Measurements from ENCODE around the gene GPR137B.

Gene GPR137B

GRCh38 chr1:236130372-236130771 is 12.0 kb upstream of the GPR137B start:
- TF ChIP-seq GATA2 (IDR thresholded peaks at IDR 0.05; ENCODE audit: low read depth, low read length) (no peak), GATA3 (IDR thresholded peaks at IDR 0.05; ENCODE audit: low read depth, low read length) (no peak)

DNA sequence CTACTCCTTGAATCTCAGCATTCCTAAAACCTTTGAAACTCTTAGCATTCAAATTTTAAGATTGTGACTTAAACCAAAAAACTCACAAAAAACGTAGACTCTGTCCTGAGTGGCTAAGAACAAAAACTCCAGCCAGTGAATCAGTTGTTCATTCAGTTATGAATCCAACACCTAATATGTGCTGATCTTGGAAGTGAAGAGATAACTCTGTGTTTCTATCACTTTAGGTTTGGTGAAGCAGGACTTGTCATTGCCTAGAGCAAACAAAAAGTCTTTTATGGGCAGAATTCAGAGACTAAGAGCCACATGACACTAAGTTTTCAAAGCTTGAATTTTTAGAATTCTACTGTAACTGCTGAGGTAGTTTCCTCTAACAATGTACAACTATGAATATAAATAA is 10.4 kb upstream of the GPR137B start:
- no peak for TF ChIP-seq GATA3 (IDR thresholded peaks at IDR 0.05; ENCODE audit: low read depth, low read length)

- TF ChIP-seq GATA3 (IDR thresholded peaks at IDR 0.05; ENCODE audit: low read depth, low read length): no peak
- no peak for TF ChIP-seq GATA2 (IDR thresholded peaks at IDR 0.05; ENCODE audit: low read depth, low read length)
Observed at GRCh38 chr1:236132420-236133046, 9.8 kb upstream of the GPR137B start.

- TF ChIP-seq GATA2 (IDR thresholded peaks at IDR 0.05; ENCODE audit: low read depth, low read length) (no peak), GATA3 (IDR thresholded peaks at IDR 0.05; ENCODE audit: low read depth, low read length) (no peak)
Observed at GRCh38 chr1:236133339-236133738, 9.0 kb upstream of the GPR137B start.

GRCh38 chr1:236133802-236134201 is 8.5 kb upstream of the GPR137B start:
- TF ChIP-seq GATA2 (IDR thresholded peaks at IDR 0.05; ENCODE audit: low read depth, low read length) (no peak), GATA3 (IDR thresholded peaks at IDR 0.05; ENCODE audit: low read depth, low read length) (no peak)

DNA sequence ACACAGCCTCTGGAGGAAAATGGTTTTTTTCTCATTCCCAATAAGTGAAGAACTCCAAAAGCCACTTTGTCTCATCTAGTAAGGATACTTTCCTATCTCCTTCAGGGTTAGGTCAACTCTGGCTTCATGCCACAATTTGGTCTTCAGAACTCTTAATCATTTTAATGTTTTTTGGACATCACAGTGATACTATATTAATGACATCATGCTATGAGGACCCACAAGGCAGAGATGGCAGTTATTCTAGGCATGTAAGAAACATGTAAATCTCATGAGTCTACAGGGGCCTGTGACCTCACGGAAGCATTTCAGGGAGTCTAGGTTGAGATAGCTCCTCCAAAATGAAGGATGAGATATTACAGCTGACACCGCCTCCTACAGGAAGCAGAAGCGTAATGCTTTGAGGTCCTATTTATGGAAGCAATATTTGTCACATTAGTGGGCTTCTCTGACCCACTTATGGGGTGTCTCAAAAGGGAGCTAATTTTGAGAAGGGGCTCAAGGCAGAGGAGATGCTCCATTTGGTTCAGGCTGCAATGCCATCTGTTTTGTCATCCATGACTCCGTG is 5.0 kb upstream of the GPR137B start:
- TF ChIP-seq GATA2 (IDR thresholded peaks at IDR 0.05; ENCODE audit: low read depth, low read length): no peak
- TF ChIP-seq GATA3 (IDR thresholded peaks at IDR 0.05; ENCODE audit: low read depth, low read length): no peak

DNA sequence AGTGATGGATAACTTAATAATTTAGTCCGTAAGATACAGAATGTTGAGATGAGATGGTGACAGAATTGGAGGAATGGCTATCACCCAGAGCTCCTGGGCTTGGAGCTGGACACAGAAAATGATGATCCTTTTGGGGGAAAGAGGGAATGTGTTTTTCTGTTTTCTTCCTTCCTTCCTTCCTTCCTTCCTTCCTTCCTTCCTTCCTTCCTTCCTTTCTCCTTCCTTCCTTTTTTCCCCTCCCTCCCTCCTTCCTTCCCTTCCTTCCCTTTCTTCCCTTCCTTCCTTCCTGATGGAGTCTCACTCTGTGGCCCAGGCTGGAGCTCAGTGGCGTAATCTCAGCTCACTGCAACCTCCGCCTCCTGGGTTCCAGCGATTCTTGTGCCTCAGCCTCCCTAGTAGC is 2.8 kb upstream of the GPR137B start:
- no peak for TF ChIP-seq GATA3 (IDR thresholded peaks at IDR 0.05; ENCODE audit: low read depth, low read length)
- TF ChIP-seq GATA2 (IDR thresholded peaks at IDR 0.05; ENCODE audit: low read depth, low read length): no peak

- TF ChIP-seq GATA3 (IDR thresholded peaks at IDR 0.05; ENCODE audit: low read depth, low read length) (no peak), GATA2 (IDR thresholded peaks at IDR 0.05; ENCODE audit: low read depth, low read length) (no peak)
Observed at GRCh38 chr1:236140705-236141446, 1.5 kb upstream of the GPR137B start.

GRCh38 chr1:236141447-236142252 is 689 bp upstream of the GPR137B start:
- TF ChIP-seq GATA3 (IDR thresholded peaks at IDR 0.05; ENCODE audit: low read depth, low read length) (no peak), GATA2 (IDR thresholded peaks at IDR 0.05; ENCODE audit: low read depth, low read length) (no peak)

DNA sequence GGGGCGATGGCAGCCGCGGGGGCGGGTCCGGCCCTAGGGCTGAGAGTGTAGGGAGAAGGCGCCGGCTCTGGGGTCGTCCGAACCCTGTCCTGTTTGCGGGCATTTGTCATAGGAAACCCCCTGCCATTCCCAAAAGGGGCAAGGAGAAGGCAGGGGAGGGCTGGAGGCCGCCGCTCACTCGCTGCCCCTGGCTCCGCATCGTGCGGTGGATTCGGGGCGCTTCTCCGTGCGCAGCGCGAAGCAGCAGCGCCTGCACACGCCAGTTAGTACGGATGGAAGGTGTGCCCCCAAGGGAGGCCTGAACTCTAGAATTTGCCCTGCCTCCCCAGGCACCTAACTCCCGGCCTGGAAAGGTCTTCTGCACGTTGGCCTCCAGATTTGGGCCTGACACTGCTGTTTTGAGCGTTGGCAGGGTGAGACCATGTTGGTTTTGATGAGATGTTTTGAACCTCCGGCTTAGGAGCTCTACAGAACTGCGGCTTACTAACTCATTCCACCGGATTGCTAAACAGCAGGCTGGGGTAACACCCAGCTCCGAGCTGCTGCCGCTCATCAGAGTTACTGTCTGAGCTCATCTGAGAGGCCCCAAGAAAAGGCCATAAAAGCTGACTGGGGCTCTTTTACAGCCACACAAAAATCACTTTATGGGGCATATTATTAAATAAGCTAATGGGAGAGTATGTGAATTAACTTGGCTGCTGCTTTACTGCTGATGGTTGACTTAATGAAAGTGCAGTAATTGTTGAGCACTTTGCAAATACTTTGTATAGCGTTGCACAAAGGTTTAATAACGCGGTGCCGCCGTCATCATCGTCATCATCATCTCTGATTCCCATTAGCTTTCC is 987 bp downstream of the GPR137B start:
- TF ChIP-seq GATA2 (IDR thresholded peaks at IDR 0.05; ENCODE audit: low read depth, low read length): no peak
- TF ChIP-seq GATA3 (IDR thresholded peaks at IDR 0.05; ENCODE audit: low read depth, low read length): no peak

DNA sequence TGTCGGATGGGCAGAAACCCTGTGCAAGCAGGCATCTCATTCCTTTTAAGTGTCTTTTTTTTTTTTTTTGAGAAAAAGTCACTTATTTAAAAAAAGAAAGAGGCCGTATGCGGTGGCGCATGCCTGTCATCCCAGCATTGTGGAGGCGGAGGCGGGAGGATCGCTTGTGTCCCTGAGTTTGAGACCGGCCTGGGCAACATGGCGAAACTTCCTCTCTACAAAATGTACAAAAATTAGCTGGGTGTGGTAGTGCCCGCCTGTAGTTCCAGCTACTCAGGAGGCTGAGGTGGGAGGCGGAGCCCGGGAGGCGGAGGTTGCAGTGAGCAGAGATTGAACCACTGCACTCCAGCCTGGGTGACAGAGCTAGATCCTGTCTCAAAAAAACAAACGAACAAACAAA is 1.7 kb downstream of the GPR137B start:
- TF ChIP-seq GATA3 (IDR thresholded peaks at IDR 0.05; ENCODE audit: low read depth, low read length) (no peak), GATA2 (IDR thresholded peaks at IDR 0.05; ENCODE audit: low read depth, low read length) (no peak)

GRCh38 chr1:236144446-236145150 is 2.3 kb downstream of the GPR137B start:
- TF ChIP-seq GATA3 (IDR thresholded peaks at IDR 0.05; ENCODE audit: low read depth, low read length): no peak
- no peak for TF ChIP-seq GATA2 (IDR thresholded peaks at IDR 0.05; ENCODE audit: low read depth, low read length)

DNA sequence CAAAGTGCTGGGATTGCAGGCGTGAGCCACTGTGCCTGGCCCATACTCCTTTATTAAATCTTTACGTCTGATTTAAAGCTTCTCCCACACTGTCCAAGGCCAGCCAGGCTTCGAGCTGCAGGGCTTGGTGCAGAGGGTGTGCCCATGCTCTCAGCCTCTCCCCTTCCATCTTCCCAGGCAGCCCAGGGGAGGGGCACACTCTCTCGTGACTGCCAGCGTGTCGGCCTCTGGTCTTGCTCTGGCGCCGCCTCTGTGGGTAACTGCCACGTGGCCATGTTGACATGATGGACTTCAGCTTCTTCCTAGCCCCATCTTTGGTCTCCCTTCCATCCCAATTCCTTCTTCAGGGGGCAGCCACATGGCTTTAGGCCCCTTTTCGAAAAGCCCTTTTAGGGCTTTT is 4.7 kb downstream of the GPR137B start:
- TF ChIP-seq GATA2 (IDR thresholded peaks at IDR 0.05; ENCODE audit: low read depth, low read length) (no peak), GATA3 (IDR thresholded peaks at IDR 0.05; ENCODE audit: low read depth, low read length) (no peak)

Measured in SH-SY5Y (cell line).